ENCODE results near the gene GALNT2.

Gene GALNT2

DNA sequence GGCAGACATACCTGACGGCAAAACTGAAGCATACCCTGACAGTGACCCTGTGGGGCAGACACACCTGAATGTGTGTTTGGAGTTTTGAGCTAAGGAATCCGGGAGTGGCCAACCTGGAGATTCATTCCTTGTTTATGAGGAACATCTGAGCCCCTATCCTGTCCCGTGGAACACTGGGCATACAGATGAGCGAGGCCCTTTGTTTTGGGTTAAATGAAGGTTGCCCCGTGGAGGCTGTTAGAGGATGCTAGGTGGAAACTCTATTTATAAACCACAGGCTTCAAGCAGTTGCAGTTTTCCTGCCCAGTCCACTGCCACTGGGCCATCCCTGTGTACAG, 18.1 kb downstream of the GALNT2 start:
- in situ Hi-C loops (cut with MboI; ENCODE audit: low pct_unique_long_range_greater_than_20kb, low sequenced_read_pairs), result no loop called here
- no peak for DNase-seq

GRCh38 chr1:230086151-230086550, 19.1 kb downstream of the GALNT2 start:
- DNase-seq, result no peak
- in situ Hi-C loops (cut with MboI; ENCODE audit: low pct_unique_long_range_greater_than_20kb, low sequenced_read_pairs), result no loop called here

DNA sequence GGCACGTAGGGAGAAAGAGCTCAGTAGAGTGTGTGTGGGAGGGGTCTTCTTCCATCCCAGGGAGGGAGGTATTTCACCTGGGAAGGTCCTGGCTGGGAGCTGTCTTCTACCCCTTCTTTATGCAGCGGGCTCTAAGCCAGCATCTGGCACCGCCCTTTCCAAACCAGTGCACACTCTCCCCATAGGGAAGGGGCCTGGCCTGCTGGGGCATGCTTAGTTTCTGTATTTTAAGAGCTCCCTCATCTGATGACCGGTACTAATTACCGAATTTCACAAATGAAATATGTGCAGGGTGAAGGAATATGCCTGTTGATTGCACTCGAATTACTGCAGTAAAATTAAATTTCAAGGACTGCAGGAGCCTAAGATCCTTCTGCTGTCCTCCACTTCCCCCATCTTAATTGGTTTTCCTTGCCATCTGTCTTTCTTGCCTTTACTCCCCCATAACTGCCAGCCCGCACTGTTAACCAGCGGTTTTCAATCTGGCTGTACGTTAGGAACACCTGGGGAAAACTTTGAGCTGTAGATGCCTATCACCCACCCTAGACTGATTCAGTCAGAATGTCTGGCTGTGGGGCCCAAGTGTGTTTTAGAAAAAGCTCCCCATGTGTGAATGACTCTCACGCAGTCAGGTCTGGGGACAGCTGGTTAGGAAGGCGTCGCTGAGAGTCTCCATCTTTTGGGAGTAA, 20.1 kb downstream of the GALNT2 start:
- DNase-seq, result peak; percentile 94
- in situ Hi-C loops (cut with MboI; ENCODE audit: low pct_unique_long_range_greater_than_20kb, low sequenced_read_pairs), result no loop called here

DNA sequence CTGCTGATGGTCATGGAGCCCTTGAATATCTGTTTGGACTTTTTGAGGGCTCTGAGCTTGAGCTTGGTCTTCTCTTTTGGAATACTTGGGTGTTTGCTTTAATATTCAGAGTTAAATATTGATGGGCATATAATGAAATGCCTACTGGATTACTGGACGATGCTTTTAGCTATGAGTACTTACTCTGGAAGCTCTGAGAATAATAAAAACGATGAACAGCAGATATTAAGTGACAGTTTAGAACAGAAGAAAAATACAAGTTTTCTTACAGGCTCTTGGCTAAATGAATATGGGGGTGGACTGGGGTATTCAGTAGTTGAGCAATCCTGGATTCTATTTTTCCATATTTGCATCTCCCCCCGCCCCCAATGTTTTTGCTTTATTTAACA, 20.7 kb downstream of the GALNT2 start:
- in situ Hi-C loops (cut with MboI; ENCODE audit: low pct_unique_long_range_greater_than_20kb, low sequenced_read_pairs), result no loop called here
- no peak for DNase-seq

GRCh38 chr1:230090194-230090711, 23.2 kb downstream of the GALNT2 start:
- in situ Hi-C loops (cut with MboI; ENCODE audit: low pct_unique_long_range_greater_than_20kb, low sequenced_read_pairs), result no loop called here
- DNase-seq, result no peak

- DNase-seq, result no peak
- in situ Hi-C loops (cut with MboI; ENCODE audit: low pct_unique_long_range_greater_than_20kb, low sequenced_read_pairs), result no loop called here
Measured at GRCh38 chr1:230091473-230092231, 24.6 kb downstream of the GALNT2 start.

GRCh38 chr1:230094746-230095145, 27.7 kb downstream of the GALNT2 start:
- in situ Hi-C loops (cut with MboI; ENCODE audit: low pct_unique_long_range_greater_than_20kb, low sequenced_read_pairs), result no loop called here
- DNase-seq, result no peak

GRCh38 chr1:230095938-230096337, 28.9 kb downstream of the GALNT2 start:
- in situ Hi-C loops (cut with MboI; ENCODE audit: low pct_unique_long_range_greater_than_20kb, low sequenced_read_pairs), result no loop called here
- no peak for DNase-seq

GRCh38 chr1:230097370-230097769, 30.3 kb downstream of the GALNT2 start:
- no peak for DNase-seq
- in situ Hi-C loops (cut with MboI; ENCODE audit: low pct_unique_long_range_greater_than_20kb, low sequenced_read_pairs), result no loop called here

- no peak for DNase-seq
Measured at GRCh38 chr1:230098723-230099122, 31.7 kb downstream of the GALNT2 start.

GRCh38 chr1:230099465-230099864, 32.4 kb downstream of the GALNT2 start:
- in situ Hi-C loops (cut with MboI; ENCODE audit: low pct_unique_long_range_greater_than_20kb, low sequenced_read_pairs), result no loop called here
- no peak for DNase-seq

More at GRCh38 chr1:230098723-230099122, 31.7 kb downstream of the GALNT2 start:
- in situ Hi-C loops (cut with MboI; ENCODE audit: low pct_unique_long_range_greater_than_20kb, low sequenced_read_pairs), result no loop called here

- in situ Hi-C loops (cut with MboI; ENCODE audit: low pct_unique_long_range_greater_than_20kb, low sequenced_read_pairs), result no loop called here
- no peak for DNase-seq
Measured at GRCh38 chr1:230100932-230101331, 33.9 kb downstream of the GALNT2 start.

DNA sequence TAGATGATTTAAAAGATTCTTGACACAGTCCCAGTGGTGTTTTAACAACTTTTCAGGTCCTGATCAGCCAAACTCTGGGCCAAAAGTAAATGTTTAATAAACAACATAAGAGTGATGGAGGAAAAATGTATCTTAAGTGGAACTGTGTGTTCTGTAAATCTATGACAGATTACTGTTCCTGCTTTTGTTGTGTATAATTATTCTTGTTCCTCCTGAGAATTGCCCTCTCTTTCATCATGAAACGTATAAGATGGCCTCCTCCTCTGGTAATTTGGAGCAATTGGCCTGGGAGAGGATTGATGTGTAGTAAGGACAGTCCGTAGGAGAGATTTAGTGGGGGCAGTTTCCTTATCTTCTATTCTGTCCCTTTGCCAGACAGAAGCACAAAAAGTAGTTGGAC, 34.5 kb downstream of the GALNT2 start:
- in situ Hi-C loops (cut with MboI; ENCODE audit: low pct_unique_long_range_greater_than_20kb, low sequenced_read_pairs), result no loop called here
- DNase-seq, result no peak

GRCh38 chr1:230102046-230102445, 35.0 kb downstream of the GALNT2 start:
- in situ Hi-C loops (cut with MboI; ENCODE audit: low pct_unique_long_range_greater_than_20kb, low sequenced_read_pairs), result no loop called here
- DNase-seq, result no peak

DNA sequence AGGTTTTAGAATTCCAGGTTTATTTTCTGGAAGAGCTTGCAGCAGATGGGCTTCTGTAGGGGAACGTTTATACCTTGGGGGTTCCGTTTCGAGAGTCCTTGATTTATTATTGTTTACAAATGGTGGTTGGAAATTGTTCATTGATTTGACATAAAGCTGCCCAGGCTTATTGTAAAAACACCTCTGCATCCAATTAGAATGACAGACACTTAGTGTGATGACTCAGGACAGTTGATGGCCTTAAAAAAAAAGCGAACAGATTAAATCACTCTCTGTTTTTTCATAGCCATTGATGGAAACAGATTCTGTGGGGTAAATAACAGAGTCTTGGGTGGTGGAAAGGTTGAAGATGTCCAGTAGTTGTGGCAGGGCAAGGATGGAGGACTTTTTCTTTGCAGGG, 35.4 kb downstream of the GALNT2 start:
- in situ Hi-C loops (cut with MboI; ENCODE audit: low pct_unique_long_range_greater_than_20kb, low sequenced_read_pairs), result no loop called here
- DNase-seq, result no peak

DNA sequence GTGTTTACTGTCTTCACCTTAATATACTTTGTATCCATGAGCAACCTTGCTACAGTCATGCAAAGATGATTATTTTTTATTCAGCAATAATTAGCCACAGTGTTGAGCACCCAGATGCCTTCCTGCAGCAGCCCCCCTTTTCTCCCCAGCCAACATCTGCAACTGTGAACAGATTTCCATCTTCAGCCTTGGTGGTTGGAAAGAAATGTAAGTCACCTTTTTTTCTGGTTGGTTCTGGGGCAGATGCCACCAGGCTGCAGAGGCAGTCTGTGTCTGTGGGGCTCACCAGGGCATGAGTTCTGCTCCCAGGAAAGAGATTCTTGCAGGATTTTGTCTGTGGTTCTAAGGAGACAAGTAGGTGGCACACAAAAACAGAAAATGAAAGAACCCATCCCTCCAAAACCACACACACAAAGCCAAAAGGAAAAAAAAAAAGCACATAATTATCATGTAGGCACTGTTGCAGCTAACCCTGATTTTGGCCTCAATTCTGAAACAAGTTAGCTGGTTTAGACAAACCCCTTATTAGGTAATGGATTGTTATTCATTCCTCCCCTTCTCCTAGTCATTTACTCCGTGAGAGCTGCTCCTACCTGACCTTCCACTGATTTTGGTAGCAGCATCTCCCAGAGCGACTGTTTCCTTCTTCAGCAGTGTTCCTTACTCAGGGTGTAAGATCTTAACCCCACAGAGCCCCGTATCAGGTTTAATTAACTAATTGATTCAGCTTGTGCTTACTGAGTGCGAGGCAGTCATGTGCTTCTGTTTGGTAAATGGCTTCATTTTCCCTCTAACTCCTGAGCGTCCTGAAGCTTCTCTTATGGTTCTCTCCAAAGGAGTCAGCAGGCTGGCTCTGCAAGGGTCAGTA, 36.5 kb downstream of the GALNT2 start:
- in situ Hi-C loops (cut with MboI; ENCODE audit: low pct_unique_long_range_greater_than_20kb, low sequenced_read_pairs), result no loop called here
- no peak for DNase-seq

DNA sequence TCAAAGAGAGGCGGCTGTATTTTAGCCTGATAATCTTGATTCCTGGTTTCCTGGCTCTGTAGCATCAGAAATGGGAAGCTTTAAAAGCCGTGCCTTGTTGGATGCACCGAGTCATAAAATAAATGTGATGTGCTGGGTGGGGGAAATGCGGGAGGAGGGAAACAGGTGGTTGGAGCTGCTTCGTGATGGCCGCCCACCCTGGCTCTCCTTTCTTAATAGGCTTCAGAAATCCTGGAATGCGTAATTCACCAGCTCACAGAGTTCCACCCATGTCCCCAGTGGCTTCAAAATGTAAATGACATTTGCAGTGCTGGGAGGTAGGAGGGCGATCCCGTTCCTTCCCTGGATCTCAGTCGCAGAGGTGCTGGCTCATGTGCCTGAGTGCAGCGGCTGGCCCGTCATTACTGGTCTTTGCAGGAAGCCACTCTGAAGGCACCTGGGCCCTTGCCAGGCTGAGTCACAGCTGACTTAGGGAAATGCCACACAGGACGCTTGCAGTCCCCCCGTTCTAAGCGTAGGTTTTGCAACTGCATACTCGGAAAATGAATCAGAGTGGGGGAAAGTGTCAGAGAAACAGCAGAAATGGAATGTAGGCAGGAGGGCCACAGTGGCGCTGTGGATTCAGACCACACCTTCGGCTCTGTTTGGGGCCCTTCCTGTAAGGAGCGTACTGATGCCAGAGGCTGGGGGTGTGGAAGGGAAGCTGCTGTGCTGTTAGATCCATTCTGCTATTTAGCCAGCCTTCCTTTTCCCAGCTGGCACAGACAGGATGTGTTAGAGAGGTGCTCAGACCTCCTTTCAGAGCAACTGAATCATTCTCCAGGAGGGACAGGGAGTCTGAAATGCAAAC, 37.6 kb downstream of the GALNT2 start:
- in situ Hi-C loops (cut with MboI; ENCODE audit: low pct_unique_long_range_greater_than_20kb, low sequenced_read_pairs), result no loop called here
- DNase-seq, result peak; percentile 71

- DNase-seq, result no peak
- in situ Hi-C loops (cut with MboI; ENCODE audit: low pct_unique_long_range_greater_than_20kb, low sequenced_read_pairs), result no loop called here
Measured at GRCh38 chr1:230105245-230105753, 38.3 kb downstream of the GALNT2 start.

All from KBM-7 (cell line).